Stimulated activated naive CD8-positive, alpha-beta T cell treated with anti-CD3 and anti-CD28 coated beads, Interleukin-15, Interleukin-2, amounts not matched to agents 100 U/mL and 50 U/mL, for 24 hours (primary cell): Measurements from ENCODE around the gene CADPS2.
"Not testable (repeated sequence)": the region's sequence is repeated elsewhere in the genome, so short reads cannot be mapped to it uniquely, and the experiment has no call there.

Source experiments
- ATAC-seq: fragments of 150-1000 bp; cut with Tn5 transposase; one replicate; pipeline ENCODE4 v1.10.0; 2021
- DNase-seq: peaks from one replicate; pipeline ENCODE4 v3.0.0; 2021

Gene CADPS2

DNA sequence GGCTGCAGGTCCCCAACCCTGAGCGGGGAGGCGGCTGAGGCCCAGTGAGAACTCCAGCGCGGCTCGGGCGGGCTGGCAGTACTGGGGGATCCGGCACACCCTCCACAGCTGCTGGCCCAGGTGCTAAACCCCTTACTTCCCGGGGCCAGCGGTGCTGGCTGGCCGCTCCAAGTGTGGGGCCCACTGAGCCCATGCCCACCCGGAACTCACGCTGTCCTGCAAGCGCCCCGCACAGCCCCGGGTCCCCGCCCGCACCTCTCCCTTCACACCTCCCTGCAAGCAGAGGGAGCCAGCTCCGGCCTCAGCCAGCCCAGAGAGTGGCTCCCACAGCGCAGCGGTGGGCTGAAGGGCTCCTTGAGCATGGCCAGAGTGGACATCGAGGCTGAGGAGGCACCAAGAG is 212.3 kb downstream of the CADPS2 start:
- ATAC-seq: no peak
- DNase-seq: no peak

DNA sequence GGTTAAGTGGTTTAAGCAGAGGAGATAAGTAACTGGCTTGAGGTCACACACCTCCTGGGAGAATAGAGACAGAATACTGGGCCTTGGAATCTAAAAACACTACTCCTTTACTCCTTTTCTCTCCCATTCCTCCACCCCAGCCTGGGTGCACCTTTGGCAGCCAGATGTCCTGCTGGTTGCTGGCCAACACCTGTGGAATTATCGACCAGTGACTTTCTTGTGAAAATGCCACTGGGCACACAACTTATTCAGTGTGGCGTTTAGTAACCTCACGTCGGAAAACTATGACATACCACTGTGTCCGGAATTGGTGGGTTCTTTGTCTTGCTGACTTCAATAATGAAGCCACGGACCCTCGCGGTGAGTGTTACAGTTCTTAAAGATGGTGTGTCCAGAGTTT is 213.7 kb downstream of the CADPS2 start:
- ATAC-seq (no peak), DNase-seq (no peak)

- DNase-seq (no peak), ATAC-seq (no peak)
These were observed 222.5 kb downstream of the CADPS2 start for GRCh38 chr7:122663733-122664132.

- ATAC-seq (no peak), DNase-seq (no peak)
These were observed 227.4 kb downstream of the CADPS2 start for GRCh38 chr7:122658856-122659255.

DNA sequence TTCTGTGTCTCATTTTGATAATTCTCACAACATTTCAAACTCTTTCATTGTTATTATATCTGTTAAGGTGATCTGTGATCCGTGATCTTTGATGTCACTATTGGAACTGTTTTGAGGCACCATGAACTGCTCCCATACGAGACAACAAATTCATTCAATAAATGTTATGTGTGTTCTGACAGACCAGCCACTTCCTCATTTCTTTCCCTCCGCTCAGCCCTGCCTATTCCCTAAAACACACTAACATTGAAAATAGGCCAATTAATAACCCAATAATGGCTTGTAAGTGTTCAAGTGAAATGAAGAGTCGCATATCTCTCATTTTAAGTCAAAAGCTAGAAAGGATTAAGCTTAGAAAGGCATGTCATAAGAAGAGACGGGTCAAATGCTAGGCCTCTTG is 232.6 kb downstream of the CADPS2 start:
- no peak for ATAC-seq
- DNase-seq: no peak

DNA sequence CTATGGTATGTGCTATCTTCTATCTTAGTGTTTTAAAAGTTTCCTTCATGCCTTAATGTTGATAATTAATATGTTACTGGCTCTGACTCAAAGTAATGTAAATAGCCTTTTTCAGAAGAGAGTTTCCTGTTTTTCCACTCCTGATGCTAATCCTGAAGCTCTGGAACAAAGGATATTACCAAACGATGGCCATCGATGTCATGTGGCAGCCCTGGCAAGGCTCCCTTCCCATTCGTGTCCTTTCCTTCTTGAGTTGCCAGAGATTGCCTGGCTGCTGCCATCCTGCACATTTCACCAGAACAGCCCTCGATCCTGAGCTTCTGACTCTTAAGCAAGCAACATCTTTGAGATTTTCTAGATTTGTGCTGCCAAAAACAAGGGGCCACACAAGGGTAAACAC is 233.4 kb downstream of the CADPS2 start:
- ATAC-seq: no peak
- no peak for DNase-seq

- ATAC-seq: no peak
- no peak for DNase-seq
These were observed 234.8 kb downstream of the CADPS2 start for GRCh38 chr7:122651451-122651850.

DNA sequence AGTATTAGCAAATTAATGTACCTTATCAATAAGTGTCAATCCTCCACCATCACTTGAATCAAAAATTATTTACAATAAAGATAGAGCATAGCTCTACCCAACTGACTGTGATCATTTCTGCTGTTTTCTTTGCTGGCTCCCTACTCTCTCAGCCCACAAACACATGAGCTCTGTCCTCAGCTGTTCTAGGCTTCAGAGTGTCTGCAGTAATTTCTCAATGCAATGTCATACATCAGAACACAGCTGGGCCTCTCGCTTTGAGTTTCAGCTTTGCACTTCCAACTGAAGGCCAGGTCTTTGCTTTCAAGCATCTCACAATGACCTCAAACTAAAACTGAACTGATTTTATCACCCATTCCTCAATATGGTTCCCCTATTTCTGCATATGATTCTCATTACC is 243.0 kb downstream of the CADPS2 start:
- DNase-seq (no peak), ATAC-seq (no peak)

DNA sequence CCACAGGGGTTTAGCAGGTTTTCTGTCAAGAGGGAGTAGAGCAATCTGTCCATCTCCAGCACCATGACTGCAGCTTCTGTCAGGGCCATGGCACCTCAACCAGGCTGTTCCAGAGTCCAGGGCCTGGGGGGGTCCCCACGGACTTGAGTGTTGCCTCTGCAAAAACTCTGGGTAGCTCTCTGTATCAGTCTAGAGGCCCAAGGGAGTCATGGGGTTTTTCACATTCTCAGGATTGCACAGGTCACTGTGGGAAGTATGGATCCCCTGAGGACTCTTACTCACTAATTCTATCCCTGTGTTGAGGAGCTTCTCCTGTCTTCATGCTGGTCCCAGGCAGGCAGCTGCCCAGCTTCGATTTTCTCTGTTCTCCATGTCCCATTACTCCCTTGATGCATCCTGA is 247.8 kb downstream of the CADPS2 start:
- DNase-seq: no peak

DNA sequence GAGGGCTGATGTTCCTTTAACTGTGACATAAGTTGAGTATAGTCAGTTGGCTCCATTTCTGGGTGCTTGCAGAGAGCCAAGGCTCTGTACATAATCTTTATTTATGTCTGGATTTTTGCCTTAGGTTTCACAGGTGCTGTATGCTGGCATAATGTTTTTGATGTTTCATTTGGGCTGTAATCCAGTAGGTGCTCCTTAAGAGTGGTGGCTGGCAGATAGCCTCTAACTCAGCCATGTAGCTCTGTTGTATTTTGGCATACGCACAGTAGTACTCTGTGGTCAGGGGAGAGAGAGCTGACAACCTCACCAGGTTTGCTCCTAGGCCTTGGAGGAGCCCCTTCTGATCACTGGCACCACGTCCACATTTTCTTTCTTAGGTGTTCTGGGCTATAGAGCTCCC is 248.5 kb downstream of the CADPS2 start:
- no peak for DNase-seq
- no peak for ATAC-seq

More for the DNA sequence above, 247.8 kb downstream of the CADPS2 start:
- ATAC-seq: peak; percentile 28

GRCh38 chr7:122635481-122635880 is 250.8 kb downstream of the CADPS2 start:
- ATAC-seq, DNase-seq: not testable (repeated sequence)

DNA sequence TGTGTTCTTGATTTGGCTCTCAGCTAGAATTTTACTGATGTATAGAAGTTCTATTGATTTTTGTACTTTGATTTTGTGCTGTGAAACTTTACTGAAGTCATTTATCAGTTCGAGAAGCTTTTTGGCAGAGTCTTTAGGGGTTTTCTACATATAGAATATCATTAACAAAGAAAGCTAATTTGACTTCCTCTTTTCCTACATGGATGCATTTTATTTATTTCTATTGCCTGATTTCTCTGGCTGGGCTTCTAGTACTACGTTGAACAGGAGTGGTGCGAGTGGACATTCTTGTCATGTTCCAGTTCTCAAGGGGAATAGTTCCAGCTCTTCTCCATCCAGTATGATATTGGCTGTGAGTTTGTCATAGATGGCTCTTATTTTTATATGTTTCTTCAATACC is 252.8 kb downstream of the CADPS2 start:
- ATAC-seq (no peak), DNase-seq (no peak)

GRCh38 chr7:122632238-122632637 is 254.0 kb downstream of the CADPS2 start:
- ATAC-seq (no peak), DNase-seq (no peak)

DNA sequence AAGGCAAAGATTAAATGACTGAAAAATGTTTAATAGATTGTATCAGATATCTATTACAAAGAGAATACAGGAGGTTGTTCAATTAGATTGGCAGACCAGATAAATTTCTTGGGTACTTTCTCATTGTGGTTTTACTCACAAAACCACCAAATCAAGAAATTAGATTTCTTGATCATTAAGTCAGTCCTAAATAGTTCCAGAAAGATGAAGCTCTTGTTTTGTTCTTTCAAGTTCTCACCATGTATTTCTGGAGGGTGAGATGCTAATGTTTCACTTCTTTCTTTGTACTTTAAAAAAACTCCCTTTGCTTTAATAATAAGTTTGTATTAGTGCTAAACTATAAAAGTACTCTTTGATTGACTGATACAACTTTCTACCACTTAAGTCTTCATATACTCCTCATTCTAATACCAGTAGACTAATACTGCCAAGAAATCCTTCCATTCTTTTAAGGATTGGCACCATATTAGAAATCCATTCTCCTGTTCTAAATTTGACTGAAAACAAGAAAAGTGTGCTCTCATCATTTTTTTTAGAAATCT is 256.8 kb downstream of the CADPS2 start:
- no peak for DNase-seq
- no peak for ATAC-seq

- ATAC-seq (no peak), DNase-seq (no peak)
These were observed 257.4 kb downstream of the CADPS2 start for GRCh38 chr7:122628651-122629411.

- DNase-seq: no peak
- no peak for ATAC-seq
These were observed 259.5 kb downstream of the CADPS2 start for GRCh38 chr7:122626785-122627184.

- no peak for ATAC-seq
- no peak for DNase-seq
These were observed 263.6 kb downstream of the CADPS2 start for GRCh38 chr7:122622682-122623081.

GRCh38 chr7:122619664-122620063 is 266.6 kb downstream of the CADPS2 start:
- ATAC-seq: no peak
- no peak for DNase-seq

DNA sequence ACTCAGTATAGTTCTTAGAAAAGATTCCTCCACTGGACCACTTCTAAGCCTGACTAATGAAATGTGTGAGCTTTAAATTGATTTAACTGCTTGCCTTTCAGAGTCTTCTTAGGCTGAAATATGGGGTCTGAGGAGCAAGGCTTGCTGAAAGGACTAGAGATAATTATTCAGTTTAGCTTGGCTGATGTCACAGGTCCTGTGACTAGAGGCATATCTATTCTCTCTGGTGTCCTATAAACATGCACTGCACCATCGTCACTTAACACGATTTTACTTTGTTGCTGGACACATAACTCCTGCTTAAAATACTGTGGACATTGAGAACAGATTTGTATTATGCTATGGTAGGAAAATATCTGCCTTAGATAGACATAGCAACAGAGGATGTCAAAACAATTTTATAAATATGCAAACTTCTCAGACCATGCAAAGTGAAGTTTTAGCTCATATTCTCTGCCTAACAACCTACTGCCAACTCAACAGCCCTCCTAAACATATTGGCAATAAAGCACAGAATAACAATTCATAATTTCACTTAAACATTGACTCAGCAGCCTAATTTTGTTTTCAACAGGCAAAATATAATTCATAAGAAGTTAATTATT is 267.6 kb downstream of the CADPS2 start:
- DNase-seq (no peak), ATAC-seq (no peak)

GRCh38 chr7:122616951-122617350 is 269.3 kb downstream of the CADPS2 start:
- no peak for ATAC-seq
- no peak for DNase-seq

DNA sequence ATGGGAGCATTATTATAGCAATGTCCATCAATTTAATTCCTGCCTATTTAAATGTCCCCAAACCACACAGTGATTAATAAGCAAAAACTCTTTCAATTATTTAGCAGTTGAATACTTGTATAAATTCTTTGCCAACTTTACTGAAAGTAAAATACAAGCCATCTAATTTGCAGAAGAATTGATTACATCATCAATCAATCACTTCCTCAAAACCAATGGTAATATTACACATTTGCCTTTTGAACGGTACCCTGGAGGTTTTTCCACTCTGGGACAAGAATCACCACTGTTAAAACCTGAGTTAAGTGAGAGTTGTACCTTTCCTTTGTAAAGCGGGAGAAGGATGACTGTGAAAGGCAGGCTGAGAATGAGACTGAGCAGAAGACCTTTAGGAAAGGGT is 280.3 kb downstream of the CADPS2 start:
- no peak for ATAC-seq
- no peak for DNase-seq

- no peak for DNase-seq
- no peak for ATAC-seq
These were observed 282.0 kb downstream of the CADPS2 start for GRCh38 chr7:122604251-122604650.

- DNase-seq: no peak
- ATAC-seq: no peak
These were observed 283.5 kb downstream of the CADPS2 start for GRCh38 chr7:122602800-122603199.

DNA sequence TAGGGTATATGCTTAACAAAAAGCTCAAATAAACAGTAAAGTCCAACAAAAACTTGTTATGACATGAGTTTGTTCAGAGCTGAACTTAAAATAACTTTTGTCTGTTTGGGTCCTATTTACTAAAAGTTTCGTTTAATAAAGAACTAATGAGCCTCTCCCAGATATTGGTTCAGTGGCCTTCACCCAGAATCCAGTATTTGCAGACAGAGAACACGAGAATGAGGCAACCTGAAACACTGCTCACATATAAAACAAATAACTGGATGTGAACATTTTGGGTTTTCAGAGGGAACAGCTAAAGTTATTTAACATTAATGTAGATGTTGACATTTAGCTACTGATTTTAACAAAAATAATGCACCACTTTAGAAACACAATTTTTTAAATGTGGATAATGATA is 285.6 kb downstream of the CADPS2 start:
- ATAC-seq: no peak

More for the DNA sequence above, 285.6 kb downstream of the CADPS2 start:
- DNase-seq: no peak
